Measurements from ENCODE around the gene CLTB. TPM values are rescaled to one million over a fixed set of nuclear protein-coding genes. Genes with fewer than 3 reads are reported as not detected.

Gene CLTB
- total and polyA plus RNA-seq, 2 experiments from 2014 or later: 26.8 to 34.0 TPM

- TF ChIP-seq CTCF (conservative IDR thresholded peaks at IDR 0.05; ENCODE audit: low read depth in 2 of 2) (no peak), EZH2 (IDR thresholded peaks at IDR 0.05; ENCODE audit: low read depth, unreplicated experiment) (no peak), STAT1 (IDR thresholded peaks at IDR 0.05; ENCODE audit: unreplicated experiment) (no peak)
These were observed 28.9 kb downstream of the CLTB start (continued) for GRCh38 chr5:176387384-176387925.

- no peak overlapping the region for H3K4me2 ChIP-seq
- peaks cover 17% of the 10 kb centered on the region for H3K27me3 Mint-ChIP-seq (ENCODE audit: insufficient read depth, low read depth, poor library complexity)
- H3K36me3 Mint-ChIP-seq (ENCODE audit: low read depth): peaks cover 71% of the 10 kb centered on the region
- H3K4me3 Mint-ChIP-seq: peak overlapping the region; percentile 99
- H3K27ac Mint-ChIP-seq: no peak overlapping the region
- H3K9me3 Mint-ChIP-seq: no peaks in the 10 kb centered on the region; the same call in 2 of the 3 replicates
- peaks cover 18% of the 10 kb centered on the region; the same call in 1 of the 2 replicates for H3F3A ChIP-seq (replicated peaks; ENCODE audit: low read depth)
- H3K4me1 Mint-ChIP-seq: peaks cover 16% of the 10 kb centered on the region
- peaks cover 21% of the 10 kb centered on the region for H4K20me1 ChIP-seq (replicated peaks; ENCODE audit: insufficient read depth)
- H3K4me3 ChIP-seq: peak overlapping the region; percentile 67
- TF ChIP-seq NANOG (IDR thresholded peaks at IDR 0.05; ENCODE audit: borderline replicate concordance): no peak
- TF ChIP-seq CTCF (conservative IDR thresholded peaks at IDR 0.05; ENCODE audit: low read depth in 2 of 2): no peak
- no peak for TF ChIP-seq ZNF462 (CRISPR knock-in tag; IDR thresholded peaks at IDR 0.05)
- TF ChIP-seq REST (IDR thresholded peaks at IDR 0.05; ENCODE audit: unreplicated experiment): no peak
- no peak for TF ChIP-seq ZNF331 (CRISPR knock-in tag; IDR thresholded peaks at IDR 0.05; ENCODE audit: low read depth)
- H3K27ac ChIP-seq (ENCODE audit: low read depth): no peak overlapping the region
- no peak for ATAC-seq
- H3K9me2 ChIP-seq (ENCODE audit: insufficient read depth): no peaks in the 10 kb centered on the region
- H3K27me3 ChIP-seq (ENCODE audit: insufficient read depth): no peaks in the 10 kb centered on the region
- H3K79me2 ChIP-seq (replicated peaks; ENCODE audit: insufficient read depth): peaks cover 33% of the 10 kb centered on the region
- H3K4me1 ChIP-seq (ENCODE audit: insufficient read depth): peaks cover 9% of the 10 kb centered on the region; the same call in 1 of the 2 replicates
- no peak overlapping the region for H2AFZ ChIP-seq
- DNase-seq (ENCODE audit: low spot score): no peak
- peaks cover 27% of the 10 kb centered on the region for H3K36me3 ChIP-seq (ENCODE audit: insufficient read depth)
These were observed 29.8 kb downstream of the CLTB start for GRCh38 chr5:176386491-176386890.
